ENCODE data around the gene CHST5. TPM values are rescaled to one million over a fixed set of nuclear protein-coding genes. Genes with fewer than 3 reads are reported as not detected.

The CHST5 gene
- total and polyA plus RNA-seq, 2 donors (not counting 3 experiments of a cell fraction or from before 2014, with no cell fraction given) = 0.23 to 0.29 TPM

GRCh38 chr16:75578212-75578611 is 42.3 kb upstream of the CHST5 start:
- Histone ChIP-seq H2AFZ (ENCODE audit: low read depth, low read length) (no peak overlapping the region), H3K4me2 (ENCODE audit: insufficient read depth, low read length) (no peak overlapping the region), H3K9ac (replicated peaks; ENCODE audit: extremely low read depth, insufficient read depth, low read length) (no peak overlapping the region), H3K27ac (ENCODE audit: insufficient read depth, low read depth, low read length) (no peak overlapping the region), H3K27me3 (ENCODE audit: control insufficient read depth in 2 of 2, insufficient read depth in 2 of 2, low read length in 2 of 2) (no peaks in the 10 kb centered on the region), H3K9me3 (replicated peaks; ENCODE audit: control insufficient read depth, insufficient read depth, low read length) (no peaks in the 10 kb centered on the region), H4K20me1 (replicated peaks; ENCODE audit: control insufficient read depth, extremely low read depth, insufficient read depth, low read length) (no peaks in the 10 kb centered on the region), H3K79me2 (ENCODE audit: control insufficient read depth, insufficient read depth, low read length) (no peaks in the 10 kb centered on the region), H3K4me1 (ENCODE audit: control insufficient read depth, extremely low read depth, insufficient read depth, low read length) (no peaks in the 10 kb centered on the region), H3K36me3 (ENCODE audit: control insufficient read depth in 2 of 2, extremely low read depth in 1 of 2, insufficient read depth in 2 of 2, low read length in 2 of 2) (peaks cover 7 to 20% of the 10 kb centered on the region in 2 experiments), H3K9me1 (replicated peaks; ENCODE audit: control insufficient read depth, extremely low read depth, insufficient read depth, low read length) (no peaks in the 10 kb centered on the region), H3K4me3 (replicated peaks in 1 of 3; ENCODE audit: insufficient read depth in 1 of 3, low read depth in 1 of 3, low read length in 3 of 3) (no peak overlapping the region)
- DNase-seq (ENCODE audit: low read depth, low spot score) (no peak), FAIRE-seq (no peak)
- TF ChIP-seq CTCF (IDR thresholded peaks at IDR 0.05; ENCODE audit: extremely low read depth in 1 of 2, insufficient read depth in 1 of 2, low read depth in 1 of 2, low read length in 2 of 2) (no peak), MYC (IDR thresholded peaks at IDR 0.05; ENCODE audit: low read depth, low read length) (no peak), JUN (IDR thresholded peaks at IDR 0.05; ENCODE audit: borderline replicate concordance, insufficient read depth, insufficient read length, low read depth) (no peak), FOS (IDR thresholded peaks at IDR 0.05; ENCODE audit: borderline replicate concordance, insufficient read depth, low read length) (no peak), EZH2 (IDR thresholded peaks at IDR 0.05; ENCODE audit: borderline replicate concordance, low read depth, low read length, severe bottlenecking) (no peak), POLR2A (IDR thresholded peaks at IDR 0.05; ENCODE audit: low read depth, low read length) (no peak), GATA2 (IDR thresholded peaks at IDR 0.05; ENCODE audit: insufficient read depth, insufficient read length, low read depth, low read length) (no peak), POLR2AphosphoS5 (IDR thresholded peaks at IDR 0.05; ENCODE audit: insufficient read depth, low read depth, low read length) (no peak)
- TF ChIP-seq, protein P1, sequence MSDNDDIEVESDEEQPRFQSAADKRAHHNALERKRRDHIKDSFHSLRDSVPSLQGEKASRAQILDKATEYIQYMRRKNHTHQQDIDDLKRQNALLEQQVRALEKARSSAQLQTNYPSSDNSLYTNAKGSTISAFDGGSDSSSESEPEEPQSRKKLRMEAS (IDR thresholded peaks at IDR 0.05; ENCODE audit: insufficient read depth, insufficient read length) = no peak
- dilution Hi-C loops (cut with MboI; ENCODE audit: extremely low pct_ligation_motif_present, low sequenced_read_pairs) (no loop called here), intact Hi-C loops (cut with micrococcal nuclease) (no loop called here)
- ChIA-PET POLR2A (no interaction called here), CTCF (no interaction called here)
- BruUV-seq (replicated peaks) = no TSS peak
